ENCODE results near the gene ZNF814.
"Not testable (repeated sequence)": the region's sequence is repeated elsewhere in the genome, so short reads cannot be mapped to it uniquely, and the experiment has no call there.

Gene ZNF814

DNA sequence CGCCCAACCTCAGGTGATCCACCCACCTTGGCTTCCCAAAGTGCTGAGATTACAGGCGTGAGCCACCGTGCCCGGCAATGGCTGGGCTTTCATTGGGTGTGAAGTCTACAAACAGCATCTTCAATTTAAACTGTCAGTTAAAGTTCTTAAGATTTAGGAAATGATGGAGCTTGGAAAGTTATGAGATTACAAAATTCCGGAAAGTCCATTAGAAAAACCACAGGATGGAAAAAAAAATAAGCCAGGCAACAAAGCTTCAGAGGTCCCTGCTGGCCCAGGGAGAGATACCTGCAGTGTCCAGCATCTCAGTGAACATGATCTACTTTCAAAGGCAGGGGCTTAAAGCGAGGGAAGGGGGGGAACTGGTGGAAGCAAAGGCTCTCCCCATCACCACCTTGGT is 63.3 kb downstream of the ZNF814 start:
- no peak for DNase-seq (ENCODE audit: low read depth, low spot score)
- in situ Hi-C loops (cut with HindIII; ENCODE audit: low sequenced_read_pairs), result no loop called here
- TF ChIP-seq, protein P1, sequence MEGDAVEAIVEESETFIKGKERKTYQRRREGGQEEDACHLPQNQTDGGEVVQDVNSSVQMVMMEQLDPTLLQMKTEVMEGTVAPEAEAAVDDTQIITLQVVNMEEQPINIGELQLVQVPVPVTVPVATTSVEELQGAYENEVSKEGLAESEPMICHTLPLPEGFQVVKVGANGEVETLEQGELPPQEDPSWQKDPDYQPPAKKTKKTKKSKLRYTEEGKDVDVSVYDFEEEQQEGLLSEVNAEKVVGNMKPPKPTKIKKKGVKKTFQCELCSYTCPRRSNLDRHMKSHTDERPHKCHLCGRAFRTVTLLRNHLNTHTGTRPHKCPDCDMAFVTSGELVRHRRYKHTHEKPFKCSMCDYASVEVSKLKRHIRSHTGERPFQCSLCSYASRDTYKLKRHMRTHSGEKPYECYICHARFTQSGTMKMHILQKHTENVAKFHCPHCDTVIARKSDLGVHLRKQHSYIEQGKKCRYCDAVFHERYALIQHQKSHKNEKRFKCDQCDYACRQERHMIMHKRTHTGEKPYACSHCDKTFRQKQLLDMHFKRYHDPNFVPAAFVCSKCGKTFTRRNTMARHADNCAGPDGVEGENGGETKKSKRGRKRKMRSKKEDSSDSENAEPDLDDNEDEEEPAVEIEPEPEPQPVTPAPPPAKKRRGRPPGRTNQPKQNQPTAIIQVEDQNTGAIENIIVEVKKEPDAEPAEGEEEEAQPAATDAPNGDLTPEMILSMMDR (IDR thresholded peaks at IDR 0.05; ENCODE audit: low read depth, low read length), result no peak
- no peak overlapping the region for H3K4me3 ChIP-seq (ENCODE audit: low read depth, low read length)

DNA sequence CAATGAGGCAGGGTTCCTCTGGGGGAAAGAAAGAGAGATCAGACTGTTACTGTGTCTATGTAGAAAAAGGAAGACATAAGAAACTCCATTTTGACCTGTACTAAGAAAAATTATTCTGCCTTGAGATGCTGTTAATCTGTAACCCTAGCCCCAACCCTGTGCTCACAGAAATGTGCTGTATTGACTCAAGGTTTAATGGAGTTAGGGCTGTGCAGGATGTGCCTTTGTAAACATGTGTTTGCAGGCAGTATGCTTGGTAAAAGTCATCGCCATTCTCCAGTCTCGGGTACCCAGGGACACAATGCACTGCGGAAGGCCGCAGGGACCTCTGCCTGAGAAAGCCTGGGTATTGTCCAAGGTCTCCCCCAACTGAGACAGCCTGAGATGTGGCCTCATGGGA is 65.2 kb downstream of the ZNF814 start:
- H3K4me3 ChIP-seq (ENCODE audit: low read depth, low read length); DNase-seq (ENCODE audit: low read depth, low spot score); in situ Hi-C loops (cut with HindIII; ENCODE audit: low sequenced_read_pairs): not testable (repeated sequence)

GRCh38 chr19:57823155-57823554 is 65.7 kb downstream of the ZNF814 start:
- H3K4me3 ChIP-seq (ENCODE audit: low read depth, low read length); DNase-seq (ENCODE audit: low read depth, low spot score); in situ Hi-C loops (cut with HindIII; ENCODE audit: low sequenced_read_pairs): not testable (repeated sequence)

DNA sequence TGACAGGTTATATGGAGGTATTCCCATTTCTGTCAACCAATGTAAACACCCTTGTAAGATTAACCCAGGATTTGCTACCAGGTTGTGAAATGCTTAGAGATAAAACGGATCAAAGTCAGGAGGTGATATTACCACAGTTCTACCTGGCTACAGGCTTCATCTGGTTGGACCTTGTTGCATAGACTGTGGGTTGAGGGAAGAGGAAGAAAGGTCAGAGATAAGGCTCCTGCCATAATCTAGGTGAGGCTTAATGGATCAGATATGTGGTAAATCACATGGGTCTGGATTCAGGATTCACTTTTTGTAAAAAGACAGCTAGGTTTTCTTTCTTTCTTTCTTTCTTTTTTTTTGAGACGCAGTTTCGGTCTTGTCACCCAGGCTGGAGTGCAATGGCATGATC is 67.3 kb downstream of the ZNF814 start:
- DNase-seq (ENCODE audit: low read depth, low spot score); in situ Hi-C loops (cut with HindIII; ENCODE audit: low sequenced_read_pairs): not testable (repeated sequence)

DNA sequence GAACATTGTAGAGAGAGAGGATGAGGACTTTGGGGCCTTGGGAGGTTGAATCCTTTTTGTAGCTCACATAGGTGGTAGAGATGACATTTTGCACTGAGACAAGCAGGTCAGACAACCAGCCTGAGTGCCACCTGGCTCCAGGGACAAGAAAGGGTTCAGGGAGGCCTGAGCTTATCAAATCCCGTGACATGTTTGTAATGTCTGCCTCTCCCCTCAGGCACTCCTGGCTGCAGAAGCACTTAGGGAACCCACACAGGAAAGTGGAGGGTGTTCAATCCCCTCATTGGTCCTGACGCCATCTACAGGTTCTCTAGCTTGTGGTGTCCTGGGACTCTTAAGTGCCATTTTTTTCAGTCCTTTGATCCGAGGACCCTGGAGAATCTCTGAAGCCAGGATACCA is 67.7 kb downstream of the ZNF814 start:
- H3K4me3 ChIP-seq (ENCODE audit: low read depth, low read length); in situ Hi-C loops (cut with HindIII; ENCODE audit: low sequenced_read_pairs); DNase-seq (ENCODE audit: low read depth, low spot score): not testable (repeated sequence)

More for the DNA sequence above, 67.3 kb downstream of the ZNF814 start:
- not testable (repeated sequence) for H3K4me3 ChIP-seq (ENCODE audit: low read depth, low read length)

DNA sequence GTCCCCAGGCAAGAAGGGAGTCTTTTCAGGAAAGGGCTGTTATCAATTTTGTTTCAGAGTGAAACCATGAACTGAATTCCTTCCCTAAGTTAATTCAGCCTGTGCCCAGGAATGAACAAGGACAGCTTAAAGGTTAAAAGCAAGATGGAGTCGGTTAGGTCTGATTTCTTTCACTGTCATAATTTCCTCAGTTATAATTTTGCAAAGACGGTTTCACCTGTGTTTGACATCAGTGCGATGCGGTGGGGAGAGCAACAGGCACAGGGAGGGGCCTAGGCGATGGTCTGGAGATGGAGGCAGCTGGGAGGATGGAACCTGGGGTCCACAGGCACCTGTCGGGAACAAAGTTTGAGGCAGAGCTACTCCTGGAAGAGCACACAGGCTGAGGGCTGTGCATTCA is 68.2 kb downstream of the ZNF814 start:
- peak overlapping the region; percentile 92 for H3K4me3 ChIP-seq (ENCODE audit: low read depth, low read length)
- in situ Hi-C loops (cut with HindIII; ENCODE audit: low sequenced_read_pairs), result no loop called here
- DNase-seq (ENCODE audit: low read depth, low spot score), result no peak
- TF ChIP-seq, protein P1 (IDR thresholded peaks at IDR 0.05; ENCODE audit: low read depth, low read length), result no peak

GRCh38 chr19:57819475-57820148 is 69.2 kb downstream of the ZNF814 start:
- DNase-seq (ENCODE audit: low read depth, low spot score), result peak; percentile 95
- peak overlapping the region; percentile 92 for H3K4me3 ChIP-seq (ENCODE audit: low read depth, low read length)
- in situ Hi-C loops (cut with HindIII; ENCODE audit: low sequenced_read_pairs), result no loop called here
- TF ChIP-seq, protein P1 (IDR thresholded peaks at IDR 0.05; ENCODE audit: low read depth, low read length), result no peak

GRCh38 chr19:57818378-57818777 is 70.5 kb downstream of the ZNF814 start:
- TF ChIP-seq, protein P1 (IDR thresholded peaks at IDR 0.05; ENCODE audit: low read depth, low read length), result no peak
- in situ Hi-C loops (cut with HindIII; ENCODE audit: low sequenced_read_pairs), result no loop called here
- no peak overlapping the region for H3K4me3 ChIP-seq (ENCODE audit: low read depth, low read length)
- no peak for DNase-seq (ENCODE audit: low read depth, low spot score)

- H3K4me3 ChIP-seq (ENCODE audit: low read depth, low read length), result no peak overlapping the region
- TF ChIP-seq, protein P1 (IDR thresholded peaks at IDR 0.05; ENCODE audit: low read depth, low read length), result no peak
- in situ Hi-C loops (cut with HindIII; ENCODE audit: low sequenced_read_pairs), result no loop called here
- no peak for DNase-seq (ENCODE audit: low read depth, low spot score)
Observed at GRCh38 chr19:57817976-57818375, 70.9 kb downstream of the ZNF814 start.

Measured in astrocyte of the spinal cord (primary cell).